Measurements from ENCODE around the gene GAB1.

GAB1 gene

GRCh38 chr4:143356493-143356892, 19.8 kb downstream of the GAB1 start:
- H3K4me3 ChIP-seq (ENCODE audit: low read depth, low read length) = no peak overlapping the region
- no peak for DNase-seq (ENCODE audit: low read depth)
- TF ChIP-seq, protein P1, sequence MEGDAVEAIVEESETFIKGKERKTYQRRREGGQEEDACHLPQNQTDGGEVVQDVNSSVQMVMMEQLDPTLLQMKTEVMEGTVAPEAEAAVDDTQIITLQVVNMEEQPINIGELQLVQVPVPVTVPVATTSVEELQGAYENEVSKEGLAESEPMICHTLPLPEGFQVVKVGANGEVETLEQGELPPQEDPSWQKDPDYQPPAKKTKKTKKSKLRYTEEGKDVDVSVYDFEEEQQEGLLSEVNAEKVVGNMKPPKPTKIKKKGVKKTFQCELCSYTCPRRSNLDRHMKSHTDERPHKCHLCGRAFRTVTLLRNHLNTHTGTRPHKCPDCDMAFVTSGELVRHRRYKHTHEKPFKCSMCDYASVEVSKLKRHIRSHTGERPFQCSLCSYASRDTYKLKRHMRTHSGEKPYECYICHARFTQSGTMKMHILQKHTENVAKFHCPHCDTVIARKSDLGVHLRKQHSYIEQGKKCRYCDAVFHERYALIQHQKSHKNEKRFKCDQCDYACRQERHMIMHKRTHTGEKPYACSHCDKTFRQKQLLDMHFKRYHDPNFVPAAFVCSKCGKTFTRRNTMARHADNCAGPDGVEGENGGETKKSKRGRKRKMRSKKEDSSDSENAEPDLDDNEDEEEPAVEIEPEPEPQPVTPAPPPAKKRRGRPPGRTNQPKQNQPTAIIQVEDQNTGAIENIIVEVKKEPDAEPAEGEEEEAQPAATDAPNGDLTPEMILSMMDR (IDR thresholded peaks at IDR 0.05; ENCODE audit: low read depth, low read length) = no peak
- TF ChIP-seq POLR2A (IDR thresholded peaks at IDR 0.05; ENCODE audit: extremely low read depth, insufficient read length) (no peak), MYC (IDR thresholded peaks at IDR 0.05; ENCODE audit: low read depth, low read length) (no peak)
- TF ChIP-seq, protein P2, sequence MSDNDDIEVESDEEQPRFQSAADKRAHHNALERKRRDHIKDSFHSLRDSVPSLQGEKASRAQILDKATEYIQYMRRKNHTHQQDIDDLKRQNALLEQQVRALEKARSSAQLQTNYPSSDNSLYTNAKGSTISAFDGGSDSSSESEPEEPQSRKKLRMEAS (IDR thresholded peaks at IDR 0.05; ENCODE audit: low read depth, low read length) = no peak

GRCh38 chr4:143357161-143357845, 20.6 kb downstream of the GAB1 start:
- no peak overlapping the region for H3K4me3 ChIP-seq (ENCODE audit: low read depth, low read length)
- DNase-seq (ENCODE audit: low read depth) = no peak
- TF ChIP-seq, protein P2 (IDR thresholded peaks at IDR 0.05; ENCODE audit: low read depth, low read length) = no peak
- TF ChIP-seq POLR2A (IDR thresholded peaks at IDR 0.05; ENCODE audit: extremely low read depth, insufficient read length) (no peak), MYC (IDR thresholded peaks at IDR 0.05; ENCODE audit: low read depth, low read length) (no peak)
- TF ChIP-seq, protein P1 (IDR thresholded peaks at IDR 0.05; ENCODE audit: low read depth, low read length) = no peak

- TF ChIP-seq, protein P2 (IDR thresholded peaks at IDR 0.05; ENCODE audit: low read depth, low read length) = no peak
- TF ChIP-seq MYC (IDR thresholded peaks at IDR 0.05; ENCODE audit: low read depth, low read length) (no peak), POLR2A (IDR thresholded peaks at IDR 0.05; ENCODE audit: extremely low read depth, insufficient read length) (no peak)
- TF ChIP-seq, protein P1 (IDR thresholded peaks at IDR 0.05; ENCODE audit: low read depth, low read length) = no peak
- DNase-seq (ENCODE audit: low read depth) = no peak
- no peak overlapping the region for H3K4me3 ChIP-seq (ENCODE audit: low read depth, low read length)
Measured at GRCh38 chr4:143358419-143358818, 21.7 kb downstream of the GAB1 start.

GRCh38 chr4:143358923-143359643, 22.4 kb downstream of the GAB1 start:
- TF ChIP-seq, protein P2 (IDR thresholded peaks at IDR 0.05; ENCODE audit: low read depth, low read length) = no peak
- TF ChIP-seq POLR2A (IDR thresholded peaks at IDR 0.05; ENCODE audit: extremely low read depth, insufficient read length) (no peak), MYC (IDR thresholded peaks at IDR 0.05; ENCODE audit: low read depth, low read length) (no peak)
- TF ChIP-seq, protein P1 (IDR thresholded peaks at IDR 0.05; ENCODE audit: low read depth, low read length) = no peak
- peak; percentile 48 for DNase-seq (ENCODE audit: low read depth)
- no peak overlapping the region for H3K4me3 ChIP-seq (ENCODE audit: low read depth, low read length)

DNA sequence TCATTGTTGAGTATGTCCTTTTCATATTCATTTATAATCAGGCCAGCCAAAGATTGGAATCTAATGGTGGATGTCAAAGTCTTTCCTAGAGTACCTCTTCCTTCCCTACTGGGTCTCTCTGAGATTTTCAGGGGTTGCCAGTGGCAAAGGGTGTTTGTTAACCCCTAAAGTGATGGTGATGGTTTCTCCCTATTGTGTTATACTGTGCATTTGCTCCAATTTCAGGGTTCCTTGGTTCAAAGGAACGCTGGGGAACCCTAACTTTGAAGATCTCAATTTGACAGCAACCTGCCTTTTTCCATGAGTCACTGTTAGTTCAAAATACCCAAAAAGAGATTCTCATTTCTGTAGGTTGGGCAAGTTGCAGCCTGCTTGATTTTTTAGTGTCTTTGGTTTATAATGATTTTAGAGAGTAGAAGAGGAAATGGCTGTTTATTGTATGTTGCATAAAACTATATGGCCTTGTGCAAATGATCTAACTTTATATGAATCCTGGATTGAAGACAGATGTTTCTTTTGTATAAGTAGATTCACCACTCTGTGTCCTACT, 23.0 kb downstream of the GAB1 start:
- TF ChIP-seq MYC (IDR thresholded peaks at IDR 0.05; ENCODE audit: low read depth, low read length) = no peak
- TF ChIP-seq, protein P1 (IDR thresholded peaks at IDR 0.05; ENCODE audit: low read depth, low read length) = no peak
- TF ChIP-seq POLR2A (IDR thresholded peaks at IDR 0.05; ENCODE audit: extremely low read depth, insufficient read length) = no peak
- TF ChIP-seq, protein P2 (IDR thresholded peaks at IDR 0.05; ENCODE audit: low read depth, low read length) = no peak
- H3K4me3 ChIP-seq (ENCODE audit: low read depth, low read length) = no peak overlapping the region
- no peak for DNase-seq (ENCODE audit: low read depth)
